Muscle layer of colon (tissue), 2 donors: ENCODE measurements around the gene OR7A5.

ENCODE experiments used
- H3K27ac ChIP-seq: one replicate; pipeline ENCODE4 v1.7.0; 2013; ENCODE audit warnings: low read depth, mild to moderate bottlenecking, low read length, moderate library complexity
- H3K27me3 ChIP-seq, 2 donors: one replicate each; pipeline ENCODE4 v1.7.0; 2013; ENCODE audit warnings: low read length in 2 of 2, mild to moderate bottlenecking in 2 of 2; ENCODE audit not compliant: insufficient read depth in 2 of 2, control insufficient read depth in 1 of 2
- H3K36me3 ChIP-seq: one replicate; pipeline ENCODE4 v1.7.0; 2013; ENCODE audit warnings: mild to moderate bottlenecking, low read length; ENCODE audit not compliant: insufficient read depth
- H3K4me1 ChIP-seq: one replicate; pipeline ENCODE4 v1.7.0; 2013; ENCODE audit warnings: mild to moderate bottlenecking, low read length; ENCODE audit not compliant: insufficient read depth
- H3K4me3 ChIP-seq, 2 donors: one replicate each; pipeline ENCODE4 v1.7.0; 2013; ENCODE audit warnings: low read length in 2 of 2, low read depth in 1 of 2, mild to moderate bottlenecking in 1 of 2, moderate library complexity in 1 of 2
- H3K9ac ChIP-seq: one replicate; pipeline ENCODE4 v1.7.0; 2013; ENCODE audit warnings: low read length
- H3K9me3 ChIP-seq: one replicate; pipeline ENCODE4 v1.7.0; 2013; ENCODE audit warnings: mild to moderate bottlenecking, low read length
- donor health status: abdominal sarcoma.
- donor health status: Adenocarcinoma of cecum.

Gene OR7A5

GRCh38 chr19:14835011-14835410, at the start of gene OR7A5, which contains the start of gene OR7C1:
Gene OR7A5, minus strand, starts transcription at chr19:14835185. Its CDS starts 6,944 bp downstream, at chr19:14828241.
Gene OR7C1, minus strand, starts transcription at chr19:14835185. Its CDS starts 35,049 bp downstream, at chr19:14800136.
- Histone ChIP-seq H3K36me3 (no peaks in the 10 kb centered on the region), H3K27ac (no peak within 1 kb of the TSS), H3K4me1 (no peaks in the 10 kb centered on the region), H3K9ac (no peak within 1 kb of the TSS), H3K27me3 (no peaks in the 10 kb centered on the region), H3K4me3 (no peak within 1 kb of the TSS), H3K9me3 (no peaks in the 10 kb centered on the region)

- Histone ChIP-seq H3K27ac (no peak overlapping the region), H3K9ac (no peak overlapping the region), H3K9me3 (no peaks in the 10 kb centered on the region), H3K4me3 (no peak overlapping the region), H3K36me3 (no peaks in the 10 kb centered on the region), H3K4me1 (no peaks in the 10 kb centered on the region), H3K27me3 (peaks cover 0 to 6% of the 10 kb centered on the region in 2 donors)
Measured at GRCh38 chr19:14871619-14872230, 36.7 kb upstream of the OR7A5 start.

DNA sequence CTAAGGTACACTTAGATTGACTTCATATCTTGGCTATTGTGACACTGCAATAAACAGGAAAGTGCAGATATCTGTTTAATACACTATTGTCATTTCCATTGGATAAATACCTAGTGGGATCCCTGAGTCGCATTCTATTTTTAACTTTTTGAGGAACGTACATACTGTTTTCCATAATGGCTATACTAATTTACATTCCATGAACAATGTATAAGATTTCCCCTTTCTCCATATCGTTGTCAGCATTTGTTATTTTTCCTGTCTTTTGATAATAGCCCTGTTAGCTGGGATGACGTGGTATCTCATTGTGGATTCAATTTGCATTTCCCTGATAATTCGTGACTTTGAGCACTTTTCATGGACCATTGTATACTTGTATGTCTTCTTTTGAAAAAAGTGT, 33.5 kb upstream of the OR7A5 start:
- H3K27ac ChIP-seq, result no peak overlapping the region
- H3K9me3 ChIP-seq, result no peaks in the 10 kb centered on the region
- H3K27me3 ChIP-seq, result peaks cover 0 to 6% of the 10 kb centered on the region in 2 donors

DNA sequence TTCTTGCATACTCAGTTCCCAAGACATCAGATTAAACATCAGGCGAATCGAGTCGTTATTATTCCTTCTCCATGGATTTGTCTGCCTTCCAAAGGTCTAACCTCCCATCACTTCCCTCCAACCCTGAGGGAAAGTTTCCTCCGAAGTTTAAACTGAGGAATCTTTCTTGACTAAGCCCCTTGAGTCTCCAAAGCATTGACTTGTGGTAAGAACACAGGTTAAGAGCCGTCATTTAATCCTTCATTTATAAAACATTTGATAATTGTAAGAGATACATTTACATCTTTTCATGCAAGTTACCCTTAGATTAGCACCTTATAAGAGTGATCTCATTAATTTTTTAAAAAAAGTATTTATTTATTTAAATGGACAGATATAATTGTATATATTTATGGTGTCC, 13.8 kb upstream of the OR7A5 start, which contains the start of gene OR7A10:
TSS of gene OR7A10 (minus strand) at position 101 of the 400 bp plus-strand sequence. CDS start 7,045 bp downstream, outside the sequence.
- H3K4me3 ChIP-seq, result no peak within 1 kb of the TSS
- no peaks in the 10 kb centered on the region for H3K27me3 ChIP-seq
- H3K36me3 ChIP-seq, result no peaks in the 10 kb centered on the region
- no peaks in the 10 kb centered on the region for H3K9me3 ChIP-seq
- H3K9ac ChIP-seq, result no peak within 1 kb of the TSS
- no peaks in the 10 kb centered on the region for H3K4me1 ChIP-seq
- H3K27ac ChIP-seq, result no peak within 1 kb of the TSS

More for the DNA sequence above, 33.5 kb upstream of the OR7A5 start:
- Histone ChIP-seq H3K4me3 (no peak overlapping the region), H3K9ac (no peak overlapping the region), H3K36me3 (no peaks in the 10 kb centered on the region), H3K4me1 (no peaks in the 10 kb centered on the region)

GRCh38 chr19:14843578-14843977, 8.6 kb upstream of the OR7A5 start:
- Histone ChIP-seq H3K9ac (no peak overlapping the region), H3K27ac (no peak overlapping the region), H3K36me3 (no peaks in the 10 kb centered on the region), H3K4me1 (no peaks in the 10 kb centered on the region), H3K4me3 (no peak overlapping the region), H3K27me3 (no peaks in the 10 kb centered on the region), H3K9me3 (no peaks in the 10 kb centered on the region)

DNA sequence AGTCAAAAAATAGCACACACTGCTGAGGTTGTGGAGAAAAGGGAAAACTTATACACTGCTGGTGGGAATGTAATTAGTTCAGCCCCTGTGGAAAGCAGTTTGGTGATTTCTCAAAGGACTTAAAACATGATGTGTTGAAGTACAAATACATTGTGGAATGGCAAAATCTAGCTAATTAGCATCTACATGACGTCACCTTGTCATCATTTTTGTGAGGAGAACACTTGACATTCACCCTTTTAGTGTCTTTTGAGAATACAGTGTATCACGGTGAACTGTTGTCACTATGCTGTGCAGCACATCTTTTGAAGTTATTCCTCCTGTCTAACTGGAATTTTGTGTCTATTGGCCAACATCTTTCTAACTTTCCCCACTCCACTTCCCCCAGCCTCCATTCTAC, 8.2 kb upstream of the OR7A5 start:
- H3K9ac ChIP-seq, result no peak overlapping the region
- no peaks in the 10 kb centered on the region for H3K4me1 ChIP-seq
- no peak overlapping the region for H3K27ac ChIP-seq
- no peaks in the 10 kb centered on the region for H3K9me3 ChIP-seq
- H3K27me3 ChIP-seq, result no peaks in the 10 kb centered on the region
- H3K4me3 ChIP-seq, result no peak overlapping the region
- no peaks in the 10 kb centered on the region for H3K36me3 ChIP-seq

DNA sequence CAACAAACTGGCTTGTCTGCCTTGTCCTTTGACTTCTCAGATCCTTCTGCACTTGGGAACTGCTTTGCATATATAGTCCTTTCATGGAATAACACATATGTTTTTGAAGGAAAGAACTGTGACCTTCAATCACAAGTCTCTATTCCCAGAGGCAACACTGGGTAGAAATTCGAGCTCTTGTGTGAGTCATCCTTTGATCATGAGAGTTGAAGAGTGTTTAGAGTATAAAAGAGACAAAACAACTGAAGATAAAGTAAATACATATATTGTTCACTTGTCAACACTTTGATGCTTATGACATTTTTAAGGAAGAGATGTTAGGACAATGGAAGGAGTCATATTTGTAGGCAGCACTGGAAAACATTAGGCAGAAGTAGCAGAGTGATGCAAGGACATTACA, 5.2 kb upstream of the OR7A5 start:
- Histone ChIP-seq H3K9me3 (no peaks in the 10 kb centered on the region), H3K27me3 (no peaks in the 10 kb centered on the region), H3K4me3 (no peak overlapping the region), H3K9ac (no peak overlapping the region), H3K4me1 (no peaks in the 10 kb centered on the region), H3K36me3 (no peaks in the 10 kb centered on the region), H3K27ac (no peak overlapping the region)

GRCh38 chr19:14837391-14837790, 2.4 kb upstream of the OR7A5 start:
- H3K36me3 ChIP-seq, result no peaks in the 10 kb centered on the region
- H3K27me3 ChIP-seq, result no peaks in the 10 kb centered on the region
- no peaks in the 10 kb centered on the region for H3K4me1 ChIP-seq
- no peak overlapping the region for H3K9ac ChIP-seq
- no peaks in the 10 kb centered on the region for H3K9me3 ChIP-seq
- H3K27ac ChIP-seq, result no peak overlapping the region
- H3K4me3 ChIP-seq, result no peak overlapping the region

DNA sequence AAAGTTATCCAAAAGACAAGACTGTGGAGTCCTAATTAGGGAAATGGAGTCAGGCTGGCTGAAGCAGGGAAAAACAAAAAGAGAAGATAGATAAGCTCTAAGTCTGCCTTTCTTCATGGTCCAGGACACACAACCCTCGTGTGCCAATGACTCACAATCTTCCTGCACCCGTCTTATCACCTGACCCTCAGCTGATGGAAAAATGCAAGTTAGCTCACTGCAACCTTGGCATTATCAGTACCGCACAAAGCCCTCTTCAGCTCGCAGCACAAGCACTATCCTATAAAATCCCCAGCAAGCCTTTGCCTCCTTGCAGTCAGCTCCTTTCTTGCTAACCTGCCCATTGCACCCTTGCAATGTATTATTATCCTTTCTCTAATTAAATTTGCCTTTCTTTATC, 4.3 kb downstream of the OR7A5 start:
- no peak overlapping the region for H3K9ac ChIP-seq
- no peak overlapping the region for H3K27ac ChIP-seq
- no peaks in the 10 kb centered on the region for H3K27me3 ChIP-seq
- H3K36me3 ChIP-seq, result no peaks in the 10 kb centered on the region
- no peak overlapping the region for H3K4me3 ChIP-seq
- no peaks in the 10 kb centered on the region for H3K9me3 ChIP-seq
- no peaks in the 10 kb centered on the region for H3K4me1 ChIP-seq

DNA sequence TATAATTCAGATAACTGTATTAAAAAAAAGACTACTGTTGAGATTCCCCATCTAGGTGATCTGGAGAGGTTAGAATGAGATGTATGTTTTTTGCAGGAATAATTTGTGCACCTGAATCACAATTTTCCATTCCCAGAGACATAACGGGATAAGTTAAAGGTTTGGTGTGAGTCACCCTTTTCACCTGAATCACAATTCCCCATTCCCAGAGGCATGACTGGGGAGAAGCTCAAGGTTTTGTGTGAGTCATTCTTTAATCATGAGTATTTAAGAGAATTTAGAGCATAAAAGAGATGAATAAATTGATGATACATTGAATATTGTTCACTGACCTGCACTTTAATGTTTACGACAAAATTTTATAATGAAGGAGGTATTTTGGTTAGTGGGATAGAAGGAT, 9.0 kb downstream of the OR7A5 start:
- H3K36me3 ChIP-seq, result no peaks in the 10 kb centered on the region
- H3K4me1 ChIP-seq, result no peaks in the 10 kb centered on the region
- no peak overlapping the region for H3K9ac ChIP-seq
- no peaks in the 10 kb centered on the region for H3K9me3 ChIP-seq
- no peaks in the 10 kb centered on the region for H3K27me3 ChIP-seq
- H3K27ac ChIP-seq, result no peak overlapping the region
- H3K4me3 ChIP-seq, result no peak overlapping the region

DNA sequence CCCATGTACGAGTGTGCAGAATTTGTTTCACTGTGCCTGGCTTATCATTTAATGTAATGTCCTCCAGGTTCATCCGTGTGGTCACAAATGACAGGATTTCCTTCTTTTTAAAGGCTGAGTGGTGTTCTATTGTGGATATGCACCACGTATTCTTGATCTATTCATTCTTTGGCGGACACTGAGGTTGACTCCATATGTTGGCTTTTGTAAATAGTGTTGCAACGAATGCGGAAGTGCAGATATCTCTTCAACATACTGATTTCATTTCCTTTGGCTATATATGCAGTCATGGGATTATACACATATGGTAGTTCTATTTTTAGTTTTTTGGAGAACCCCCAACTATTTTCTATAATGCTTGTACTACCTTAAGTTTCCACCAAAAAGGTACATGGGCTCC, 13.0 kb downstream of the OR7A5 start:
- no peak overlapping the region for H3K9ac ChIP-seq
- H3K4me3 ChIP-seq, result no peak overlapping the region
- no peak overlapping the region for H3K27ac ChIP-seq
- no peaks in the 10 kb centered on the region for H3K27me3 ChIP-seq
- H3K36me3 ChIP-seq, result no peaks in the 10 kb centered on the region
- H3K9me3 ChIP-seq, result no peaks in the 10 kb centered on the region
- H3K4me1 ChIP-seq, result no peaks in the 10 kb centered on the region

DNA sequence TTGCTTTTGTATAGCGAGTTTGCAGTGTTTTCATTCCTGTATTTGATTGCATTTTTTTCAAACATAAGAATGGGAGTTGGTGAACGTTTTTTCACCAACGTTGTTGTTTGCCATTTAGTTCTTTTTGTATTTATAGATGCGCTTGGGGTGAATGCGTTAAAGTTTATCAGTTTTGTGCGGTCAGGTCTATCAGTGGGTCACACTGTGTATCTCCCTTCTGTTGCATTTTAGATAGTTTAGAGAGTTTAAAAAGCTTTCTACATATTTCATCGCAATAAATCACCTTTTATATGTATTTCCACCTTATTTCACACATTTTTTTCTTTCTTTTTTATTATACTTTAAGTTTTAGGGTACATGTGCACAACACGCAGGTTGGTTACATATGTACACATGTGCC, 16.4 kb downstream of the OR7A5 start:
- H3K4me3 ChIP-seq, result no peak overlapping the region
- no peaks in the 10 kb centered on the region for H3K27me3 ChIP-seq
- no peak overlapping the region for H3K27ac ChIP-seq
- no peaks in the 10 kb centered on the region for H3K9me3 ChIP-seq
- no peak overlapping the region for H3K9ac ChIP-seq
- no peaks in the 10 kb centered on the region for H3K36me3 ChIP-seq
- H3K4me1 ChIP-seq, result no peaks in the 10 kb centered on the region
